Loucy (cell line): Measurements from ENCODE around the gene BCAN.
"Not testable (repeated sequence)": the region's sequence is repeated elsewhere in the genome, so short reads cannot be mapped to it uniquely, and the experiment has no call there.

Experiments used
- H2AFZ ChIP-seq: fragments of 200-600 bp; sonication (generic); 2 replicates; pipeline ENCODE4 v1.6.0; 2016; ENCODE audit warnings: antibody characterized with exemption, mild to moderate bottlenecking, low read length, moderate library complexity
- H3F3A ChIP-seq: fragments of 200-600 bp; 2 replicates; pipeline ENCODE4 v1.6.0; 2016; ENCODE audit warnings: antibody characterized with exemption, low read depth, mild to moderate bottlenecking
- H3K27me3 ChIP-seq: fragments of 200-600 bp; sonication (generic); 2 replicates; pipeline ENCODE4 v1.6.1; 2014; ENCODE audit warnings: low read length, mild to moderate bottlenecking; ENCODE audit not compliant: insufficient read depth, poor library complexity, severe bottlenecking
- H3K36me3 ChIP-seq: fragments of 200-600 bp; sonication (generic); 2 replicates; pipeline ENCODE4 v1.6.1; 2016; ENCODE audit warnings: low read length; ENCODE audit not compliant: insufficient read depth
- H3K4me1 ChIP-seq: fragments of 200-600 bp; sonication (generic); 2 replicates; pipeline ENCODE4 v1.5.1; 2014; ENCODE audit warnings: low read length, mild to moderate bottlenecking; ENCODE audit not compliant: insufficient read depth, poor library complexity, severe bottlenecking
- H3K4me2 ChIP-seq: fragments of 200-600 bp; sonication (generic); 2 replicates; pipeline ENCODE4 v1.6.0; 2014; ENCODE audit warnings: antibody characterized with exemption, low read length, low read depth, mild to moderate bottlenecking; ENCODE audit not compliant: poor library complexity, severe bottlenecking
- H3K4me3 ChIP-seq: fragments of 200-600 bp; sonication (generic); 2 replicates; pipeline ENCODE4 v1.5.1; 2014; ENCODE audit warnings: low read length, mild to moderate bottlenecking, mixed read lengths; ENCODE audit not compliant: poor library complexity, severe bottlenecking
- H3K79me2 ChIP-seq: fragments of 200-600 bp; sonication (generic); 2 replicates; pipeline ENCODE4 v1.6.1; 2014; ENCODE audit warnings: low read length; ENCODE audit not compliant: insufficient read depth
- H3K9ac ChIP-seq: fragments of 200-600 bp; sonication (generic); 2 replicates; pipeline ENCODE4 v1.6.0; 2014; ENCODE audit warnings: mild to moderate bottlenecking, low read depth, low read length, moderate library complexity; ENCODE audit not compliant: poor library complexity, severe bottlenecking
- H3K9me2 ChIP-seq: fragments of 200-600 bp; sonication (generic); replicated peaks from 2 replicates; pipeline ENCODE4 v1.6.1; 2016; ENCODE audit warnings: low read depth, low read length, mixed read lengths
- H3K9me3 ChIP-seq: fragments of 200-600 bp; sonication (generic); 2 replicates; pipeline ENCODE4 v1.6.1; 2014; ENCODE audit warnings: mild to moderate bottlenecking, antibody characterized with exemption, low read length, low read depth; ENCODE audit not compliant: insufficient read depth
- H4K20me1 ChIP-seq: fragments of 200-600 bp; sonication (generic); 2 replicates; pipeline ENCODE4 v1.6.0; 2014; ENCODE audit warnings: antibody characterized with exemption, low read length, mild to moderate bottlenecking; ENCODE audit not compliant: insufficient read depth, poor library complexity, severe bottlenecking
- CTCF ChIP-seq: fragments of 200-600 bp; sonication (generic); conservative IDR thresholded peaks from 2 replicates; pipeline ENCODE4 v1.5.1; 2014; ENCODE audit warnings: mild to moderate bottlenecking, antibody characterized with exemption, low read length
- EZH2phosphoT487 ChIP-seq: fragments of 200-600 bp; IDR thresholded peaks from 2 replicates; pipeline ENCODE4 v1.6.1; 2018; ENCODE audit warnings: antibody characterized with exemption, mild to moderate bottlenecking, moderate library complexity, borderline replicate concordance

The BCAN gene

GRCh38 chr1:156601122-156601830, 40.6 kb upstream of the BCAN start, which contains the start of gene GPATCH4:
Gene GPATCH4, minus strand, starts transcription at chr1:156601479.
- Histone ChIP-seq H3K36me3 (peaks cover 19% of the 10 kb centered on the region; the same call in 1 of the 2 replicates), H3K27me3 (no peaks in the 10 kb centered on the region), H3K4me3 (peak within 1 kb of the TSS; percentile 93), H3K4me1 (peaks cover 9% of the 10 kb centered on the region), H4K20me1 (no peaks in the 10 kb centered on the region), H3F3A (no peaks in the 10 kb centered on the region), H3K79me2 (peaks cover 21% of the 10 kb centered on the region), H2AFZ (peak within 1 kb of the TSS; percentile 100), H3K4me2 (peak within 1 kb of the TSS; percentile 90), H3K9me3 (no peaks in the 10 kb centered on the region), H3K9ac (peak within 1 kb of the TSS; percentile 78), H3K9me2 (no peaks in the 10 kb centered on the region)
- no peak for TF ChIP-seq CTCF
- TF ChIP-seq EZH2phosphoT487, result no peak

DNA sequence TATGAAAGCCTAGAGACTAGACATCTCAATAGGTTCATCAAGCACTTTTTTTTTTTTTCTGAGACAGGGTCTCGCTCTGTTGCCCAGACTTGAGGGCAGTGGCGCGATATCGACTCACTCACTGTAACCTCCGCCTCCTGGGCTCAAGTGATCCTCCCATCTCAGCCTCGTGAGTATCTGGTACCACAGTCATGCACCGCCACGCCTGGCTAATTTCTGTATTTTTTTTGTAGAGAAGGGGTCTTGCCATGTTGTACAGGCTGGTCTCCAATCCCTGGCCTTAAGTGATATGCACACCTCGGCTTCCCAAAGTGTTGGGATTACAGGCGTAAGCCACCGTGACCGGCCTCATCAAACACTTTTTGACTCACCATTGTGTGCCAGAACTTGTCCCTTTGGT, 40.0 kb upstream of the BCAN start:
- peaks cover 13% of the 10 kb centered on the region; the same call in 1 of the 2 replicates for H3K36me3 ChIP-seq
- H2AFZ ChIP-seq, result peak overlapping the region; percentile 100
- peak overlapping the region; percentile 93 for H3K4me3 ChIP-seq
- H3K9me3 ChIP-seq, result no peaks in the 10 kb centered on the region
- H3K9me2 ChIP-seq, result no peaks in the 10 kb centered on the region
- peaks cover 21% of the 10 kb centered on the region for H3K79me2 ChIP-seq
- no peaks in the 10 kb centered on the region for H4K20me1 ChIP-seq
- no peaks in the 10 kb centered on the region for H3F3A ChIP-seq
- no peak for TF ChIP-seq EZH2phosphoT487
- no peak for TF ChIP-seq CTCF
- H3K4me2 ChIP-seq, result peak overlapping the region; percentile 90
- H3K27me3 ChIP-seq, result no peaks in the 10 kb centered on the region
- H3K4me1 ChIP-seq, result peaks cover 9% of the 10 kb centered on the region
- H3K9ac ChIP-seq, result peak overlapping the region; percentile 78

DNA sequence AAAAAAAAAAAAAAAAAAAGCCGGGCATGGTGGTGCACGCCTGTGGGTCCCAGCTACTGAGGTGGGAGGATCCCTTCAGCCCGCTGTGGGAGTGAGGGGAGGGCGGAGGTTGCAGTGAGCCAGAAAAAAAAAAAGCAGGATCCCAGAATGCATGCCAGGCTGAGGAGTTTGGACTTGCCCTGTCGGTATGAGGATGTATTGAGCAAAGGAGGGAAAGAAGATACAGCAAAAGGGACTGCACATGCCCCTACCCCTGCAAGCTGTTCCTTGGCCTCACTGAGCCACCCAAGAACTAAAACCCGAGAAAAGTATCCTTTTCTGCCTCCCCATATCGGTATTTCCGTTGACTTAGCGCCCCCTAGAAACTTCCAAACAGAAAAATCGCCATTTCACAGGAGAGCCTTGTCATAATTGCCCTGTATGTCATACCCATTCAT, 39.3 kb upstream of the BCAN start:
- Histone ChIP-seq H3K9me3 (no peaks in the 10 kb centered on the region), H3K27me3 (no peaks in the 10 kb centered on the region), H3K4me1 (peaks cover 9% of the 10 kb centered on the region), H3K9me2 (no peaks in the 10 kb centered on the region), H3K36me3 (peaks cover 9% of the 10 kb centered on the region; the same call in 1 of the 2 replicates), H3K79me2 (peaks cover 21% of the 10 kb centered on the region), H3K4me2 (peak overlapping the region; percentile 90), H3F3A (no peaks in the 10 kb centered on the region), H3K9ac (no peak overlapping the region), H4K20me1 (no peaks in the 10 kb centered on the region), H2AFZ (0 out of 2 replicates have a peak overlapping the region, but pooled peaks have one; percentile 58), H3K4me3 (peak overlapping the region; percentile 93)
- no peak for TF ChIP-seq EZH2phosphoT487
- TF ChIP-seq CTCF, result peak; percentile 70

GRCh38 chr1:156607344-156607743, 34.6 kb upstream of the BCAN start:
- H2AFZ ChIP-seq, result not testable (repeated sequence)

More at GRCh38 chr1:156607344-156607743, 34.6 kb upstream of the BCAN start:
- not testable (repeated sequence) for H3K4me1 ChIP-seq, H3K9me2 ChIP-seq, H3K36me3 ChIP-seq, H3K9me3 ChIP-seq, H3K4me2 ChIP-seq, H3K27me3 ChIP-seq, H3K9ac ChIP-seq, H3F3A ChIP-seq, H3K4me3 ChIP-seq, H3K79me2 ChIP-seq, H4K20me1 ChIP-seq
